Tibial artery (tissue), 4 donors: ENCODE data around the gene CELSR2.

ENCODE experiments used
- DNase-seq, 2 donors: peaks; one replicate each; pipeline ENCODE4 v3.0.0-alpha.2; 2019
- H3K27ac ChIP-seq, 2 donors: fragments of 200-600 bp; sonication (generic) in 1 of 2; 1 replicate in 1 of 2; 2 replicates in 1 of 2; pipeline ENCODE4 v1.5.1; 2018 to 2019; ENCODE audit warnings: mild to moderate bottlenecking in 1 of 2
- H3K27me3 ChIP-seq, 2 donors: fragments of 200-600 bp; sonication (generic) in 1 of 2; one replicate each; pipeline versions ENCODE4 v1.5.1 to v1.6.0; 2016 to 2019
- H3K36me3 ChIP-seq, 3 donors: fragments of 200-600 bp; sonication (generic) in 2 of 3; one replicate each; pipeline ENCODE4 v1.5.1; 2016 to 2019; ENCODE audit warnings: mild to moderate bottlenecking in 2 of 3
- H3K4me1 ChIP-seq, 4 donors: fragments of 200-600 bp; sonication (generic) in 2 of 4; 1 replicate in 3 of 4; 2 replicates in 1 of 4; pipeline ENCODE4 v1.5.1; 2016 to 2019
- H3K4me3 ChIP-seq, 2 donors: fragments of 200-600 bp; sonication (generic) in 1 of 2; 1 replicate in 1 of 2; 2 replicates in 1 of 2; pipeline ENCODE4 v1.5.1; 2018 to 2019; ENCODE audit warnings: mild to moderate bottlenecking in 2 of 2
- H3K9me3 ChIP-seq, 3 donors: fragments of 200-600 bp; sonication (generic) in 1 of 3; one replicate each; pipeline ENCODE4 v1.5.1; 2016 to 2019
- intact Hi-C: fragments of 100-400 bp; cut with DNase I; formaldehyde crosslinking; loops from one replicate; pipeline ENCODE4 v1.15.0; 2023; ENCODE audit warnings: low total_unique reads
- TF ChIP-seq, protein P1 (sequence below), 2 experiments: fragments of 200-600 bp in 1 of 2; fragments of 450-650 bp in 1 of 2; IDR thresholded peaks; one replicate each; pipeline ENCODE4 v1.5.1; 2017 to 2019; ENCODE audit warnings: antibody characterized with exemption in 2 of 2, mild to moderate bottlenecking in 1 of 2, moderate library complexity in 1 of 2

Gene CELSR2

DNA sequence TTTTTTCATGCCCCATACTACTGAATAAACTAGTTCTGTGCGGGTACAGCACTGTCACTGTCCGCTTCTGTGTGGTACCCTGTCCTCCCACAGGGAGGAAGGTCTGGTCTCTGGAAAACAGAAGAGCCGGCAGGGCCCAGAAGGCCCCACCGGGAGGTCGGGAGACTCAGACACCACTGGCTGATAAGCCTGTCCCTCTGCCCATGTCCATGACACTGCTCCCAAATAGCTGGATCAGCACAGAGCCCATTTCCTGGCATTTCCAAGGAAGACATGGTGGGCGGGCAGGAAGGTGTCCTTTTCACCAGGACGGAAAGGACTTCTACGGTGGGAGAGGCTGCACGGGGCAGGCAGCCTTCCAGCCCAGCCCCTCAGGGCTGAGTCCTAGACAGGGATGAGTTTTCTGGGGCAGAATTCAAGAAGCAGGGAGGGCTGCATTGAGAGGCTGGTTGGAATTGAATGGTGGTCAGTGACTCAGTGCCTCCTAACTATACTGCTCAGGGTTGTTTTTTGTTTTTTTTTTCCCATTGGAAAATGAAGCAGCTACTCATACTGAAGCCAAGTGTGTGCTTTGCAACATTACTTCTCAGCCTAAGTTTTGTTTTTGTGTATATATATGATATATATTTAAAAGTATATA, 26.5 kb downstream of the CELSR2 start:
- H3K4me1 ChIP-seq: peaks cover 0 to 12% (median 9%) of the 10 kb centered on the region in 4 donors
- no peak overlapping the region for H3K27ac ChIP-seq
- TF ChIP-seq, protein P1, sequence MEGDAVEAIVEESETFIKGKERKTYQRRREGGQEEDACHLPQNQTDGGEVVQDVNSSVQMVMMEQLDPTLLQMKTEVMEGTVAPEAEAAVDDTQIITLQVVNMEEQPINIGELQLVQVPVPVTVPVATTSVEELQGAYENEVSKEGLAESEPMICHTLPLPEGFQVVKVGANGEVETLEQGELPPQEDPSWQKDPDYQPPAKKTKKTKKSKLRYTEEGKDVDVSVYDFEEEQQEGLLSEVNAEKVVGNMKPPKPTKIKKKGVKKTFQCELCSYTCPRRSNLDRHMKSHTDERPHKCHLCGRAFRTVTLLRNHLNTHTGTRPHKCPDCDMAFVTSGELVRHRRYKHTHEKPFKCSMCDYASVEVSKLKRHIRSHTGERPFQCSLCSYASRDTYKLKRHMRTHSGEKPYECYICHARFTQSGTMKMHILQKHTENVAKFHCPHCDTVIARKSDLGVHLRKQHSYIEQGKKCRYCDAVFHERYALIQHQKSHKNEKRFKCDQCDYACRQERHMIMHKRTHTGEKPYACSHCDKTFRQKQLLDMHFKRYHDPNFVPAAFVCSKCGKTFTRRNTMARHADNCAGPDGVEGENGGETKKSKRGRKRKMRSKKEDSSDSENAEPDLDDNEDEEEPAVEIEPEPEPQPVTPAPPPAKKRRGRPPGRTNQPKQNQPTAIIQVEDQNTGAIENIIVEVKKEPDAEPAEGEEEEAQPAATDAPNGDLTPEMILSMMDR (IDR thresholded peaks at IDR 0.05): no peak
- peaks cover 0 to 17% (median 0%) of the 10 kb centered on the region in 3 donors for H3K36me3 ChIP-seq
- H3K27me3 ChIP-seq: no peaks in the 10 kb centered on the region
- H3K4me3 ChIP-seq: no peak overlapping the region
- no peak for DNase-seq
- intact Hi-C loops: loop anchor here (2.0 kb wide), 1 partner anchor 123 kb away; no protein-coding TSS in a partner anchor
- H3K9me3 ChIP-seq: no peaks in the 10 kb centered on the region

- peak; percentile 74 to 84 for DNase-seq
- intact Hi-C loops: loop anchor here (2.0 kb wide), 1 partner anchor 121 kb away; no protein-coding TSS in a partner anchor
- Histone ChIP-seq H3K36me3 (peaks cover 0 to 1% (median 0%) of the 10 kb centered on the region in 3 donors), H3K27ac (peak overlapping the region in 1 of 2 donors; percentile 35), H3K4me3 (no peak overlapping the region), H3K9me3 (no peaks in the 10 kb centered on the region), H3K4me1 (peaks cover 0 to 23% (median 21%) of the 10 kb centered on the region in 4 donors), H3K27me3 (no peaks in the 10 kb centered on the region)
- TF ChIP-seq, protein P1 (IDR thresholded peaks at IDR 0.05): peak; percentile 89 to 91
These were observed 28.3 kb downstream of the CELSR2 start for GRCh38 chr1:109277434-109278204.

- TF ChIP-seq, protein P1 (IDR thresholded peaks at IDR 0.05): no peak
- intact Hi-C loops: loop anchor here (10.0 kb wide), 2 partner anchors 75 to 1125 kb away; no protein-coding TSS in a partner anchor
- no peak for DNase-seq
- no peak overlapping the region for H3K27ac ChIP-seq
- no peaks in the 10 kb centered on the region for H3K27me3 ChIP-seq
- H3K4me1 ChIP-seq: peaks cover 0 to 32% (median 26%) of the 10 kb centered on the region in 4 donors
- no peaks in the 10 kb centered on the region for H3K9me3 ChIP-seq
- no peaks in the 10 kb centered on the region for H3K36me3 ChIP-seq
- no peak overlapping the region for H3K4me3 ChIP-seq
These were observed 30.4 kb downstream of the CELSR2 start for GRCh38 chr1:109279615-109280278.

DNA sequence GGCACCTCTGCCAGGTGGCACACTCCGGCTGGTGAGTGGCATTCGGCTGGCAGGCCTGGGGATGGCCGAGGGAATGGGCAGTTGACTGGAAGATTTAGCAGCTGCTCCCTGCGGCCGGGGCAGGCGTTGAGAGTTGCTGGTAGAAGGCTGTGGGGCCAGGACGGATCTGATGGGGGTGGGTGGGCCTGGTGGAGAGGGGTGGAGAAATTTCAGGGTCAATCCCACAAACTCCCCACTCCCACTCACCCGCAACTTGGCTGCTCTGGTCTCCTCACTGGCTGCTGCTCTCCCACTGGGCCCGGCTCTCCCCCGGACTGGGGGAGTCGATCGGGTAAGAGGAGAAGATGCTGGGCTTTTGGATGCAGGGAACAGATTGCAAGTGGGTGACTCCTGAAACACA, 31.5 kb downstream of the CELSR2 start:
- intact Hi-C loops: loop anchor here (10.0 kb wide), 2 partner anchors 74 to 1126 kb away; no protein-coding TSS in a partner anchor
- H3K27me3 ChIP-seq: no peaks in the 10 kb centered on the region
- TF ChIP-seq, protein P1 (IDR thresholded peaks at IDR 0.05): no peak
- no peaks in the 10 kb centered on the region for H3K9me3 ChIP-seq
- no peaks in the 10 kb centered on the region for H3K36me3 ChIP-seq
- H3K27ac ChIP-seq: no peak overlapping the region
- peaks cover 0 to 27% (median 23%) of the 10 kb centered on the region in 4 donors for H3K4me1 ChIP-seq
- no peak for DNase-seq
- no peak overlapping the region for H3K4me3 ChIP-seq

DNA sequence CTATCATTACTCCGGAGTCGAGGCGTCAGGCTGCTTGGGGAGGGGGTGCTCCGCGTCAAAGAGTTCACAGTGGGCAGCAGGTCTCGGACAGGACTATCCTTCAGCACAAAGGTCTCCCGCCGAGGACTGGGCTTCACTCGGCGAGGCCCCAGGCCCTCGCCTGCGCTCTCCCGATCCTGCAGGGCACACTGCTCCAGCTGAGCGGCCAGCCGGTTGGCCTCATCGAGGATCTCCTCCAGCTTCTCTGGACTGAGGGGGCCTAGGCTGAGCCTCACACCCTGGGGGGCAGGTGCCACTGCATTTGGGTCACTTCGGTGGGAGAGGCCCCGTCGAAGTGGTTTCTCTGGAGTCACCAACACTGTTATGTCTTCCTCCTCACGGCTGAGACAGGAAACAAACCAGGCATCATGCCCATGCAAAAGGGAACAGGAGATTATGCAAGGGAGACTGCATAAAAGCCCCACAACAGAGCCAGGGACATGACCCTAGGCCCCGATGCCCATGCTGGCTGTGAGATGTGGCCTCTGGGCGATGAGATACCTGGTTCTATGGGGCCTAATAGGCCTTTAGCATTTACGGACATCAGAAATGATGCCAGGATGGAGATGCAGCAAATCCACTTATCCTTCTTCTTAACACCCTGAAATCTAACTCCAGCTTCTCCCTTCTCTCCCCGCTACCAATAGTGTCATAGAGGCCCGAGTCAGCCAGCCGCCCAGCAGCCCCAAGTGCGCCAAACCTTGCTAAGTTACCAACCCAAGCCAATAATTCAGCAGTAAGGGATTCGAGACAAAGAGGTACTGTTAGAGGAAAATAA, 32.5 kb downstream of the CELSR2 start:
- DNase-seq: no peak
- Histone ChIP-seq H3K27me3 (no peaks in the 10 kb centered on the region), H3K9me3 (no peaks in the 10 kb centered on the region), H3K4me1 (peaks cover 0 to 27% (median 23%) of the 10 kb centered on the region in 4 donors), H3K4me3 (peak overlapping the region; percentile 54 to 59), H3K36me3 (no peaks in the 10 kb centered on the region), H3K27ac (peak overlapping the region in 1 of 2 donors; percentile 87)
- TF ChIP-seq, protein P1 (IDR thresholded peaks at IDR 0.05): no peak
- intact Hi-C loops: loop anchor here (10.0 kb wide), 2 partner anchors 73 to 1127 kb away; no protein-coding TSS in a partner anchor
